GM12801 (cell line): ENCODE measurements around the gene AOPEP.

Source experiments
- CTCF ChIP-seq: IDR thresholded peaks from one replicate; pipeline ENCODE4 v1.5.1; 2011; ENCODE audit warnings: control low read depth; ENCODE audit not compliant: insufficient read length; ENCODE audit errors: extremely low read depth

AOPEP gene

GRCh38 chr9:94825611-94825958 lies 99.1 kb downstream of the AOPEP start:
- TF ChIP-seq CTCF, result no peak

GRCh38 chr9:94826044-94826443 lies 99.5 kb downstream of the AOPEP start:
- no peak for TF ChIP-seq CTCF

- no peak for TF ChIP-seq CTCF
Measured at GRCh38 chr9:94826644-94827410, 100.3 kb downstream of the AOPEP start.

- TF ChIP-seq CTCF, result no peak
Measured at GRCh38 chr9:94827584-94828304, 101.2 kb downstream of the AOPEP start.

GRCh38 chr9:94829380-94830070 lies 103.0 kb downstream of the AOPEP start:
- no peak for TF ChIP-seq CTCF

GRCh38 chr9:94833802-94834201 lies 107.3 kb downstream of the AOPEP start:
- TF ChIP-seq CTCF, result no peak

GRCh38 chr9:94837404-94837803 lies 110.9 kb downstream of the AOPEP start:
- TF ChIP-seq CTCF, result no peak
